GM12873 (cell line): ENCODE measurements around the gene SMLR1.

ENCODE experiments used
- CTCF ChIP-seq: IDR thresholded peaks from 2 replicates; pipeline ENCODE4 v1.5.1; 2012; ENCODE audit warnings: low read depth, mild to moderate bottlenecking, moderate library complexity, low read length, control low read depth; ENCODE audit not compliant: insufficient read depth; ENCODE audit errors: missing control alignments

The SMLR1 gene

GRCh38 chr6:130870179-130870880 lies 43.1 kb downstream of the SMLR1 start:
- TF ChIP-seq CTCF, result no peak

GRCh38 chr6:130872250-130873095 lies 45.3 kb downstream of the SMLR1 start:
- TF ChIP-seq CTCF, result peak; percentile 96

GRCh38 chr6:130873746-130874145 lies 46.5 kb downstream of the SMLR1 start:
- TF ChIP-seq CTCF, result no peak

- TF ChIP-seq CTCF, result no peak
These were observed 52.6 kb downstream of the SMLR1 start for GRCh38 chr6:130879826-130880225.

- no peak for TF ChIP-seq CTCF
These were observed 55.2 kb downstream of the SMLR1 start for GRCh38 chr6:130882370-130882769.

- TF ChIP-seq CTCF, result peak; percentile 81
These were observed 58.4 kb downstream of the SMLR1 start for GRCh38 chr6:130885392-130886192.
